ENCODE data around the gene ITLN2. TPM values are rescaled to one million over a fixed set of nuclear protein-coding genes. Genes with fewer than 3 reads are reported as not detected.

ITLN2 gene
- total and polyA plus RNA-seq, 9 of the 15 experiments (the other 6 are each of a cell fraction or from before 2014, with no cell fraction given): not detected

- TF ChIP-seq ARID4B (CRISPR knock-in tag; IDR thresholded peaks at IDR 0.05): no peak
These were observed 42.7 kb downstream of the ITLN2 start (continued) for GRCh38 chr1:160911925-160912324.

GRCh38 chr1:160911441-160911840 lies 43.2 kb downstream of the ITLN2 start:
- no peak overlapping the region; the same call in 1 of the 2 replicates for H3K4me2 ChIP-seq (ENCODE audit: insufficient read depth, low read length)
- intact Hi-C loops (cut with micrococcal nuclease) (no loop called here), in situ Hi-C loops (cut with MboI) (no loop called here)
- H3K36me3 ChIP-seq (ENCODE audit: control insufficient read depth, insufficient read depth, low read length): no peaks in the 10 kb centered on the region
- H3K4me3 ChIP-seq: no peak overlapping the region
- H3K4me1 ChIP-seq (replicated peaks in 1 of 2; ENCODE audit: control insufficient read depth in 2 of 2, insufficient read depth in 2 of 2, low read length in 2 of 2): peaks cover 0 to 6% of the 10 kb centered on the region in 2 experiments; a peak in 2 of 5 replicates
- no peak overlapping the region for H2AFZ ChIP-seq (ENCODE audit: low read depth, low read length)
- no peaks in the 10 kb centered on the region for H3K9me1 ChIP-seq (ENCODE audit: control insufficient read depth, insufficient read depth, low read length)
- ATAC-seq: no peak; the same call in 1 of the 3 replicates
- peak in 3 of 4 experiments; percentile 18 to 51 (median 23) for DNase-seq (ENCODE audit: extremely low read depth in 1 of 4, low spot score in 3 of 4)
- CTCF ChIA-PET (ENCODE audit: low intra/inter-chr PET ratio): no interaction called here
- H3K79me2 ChIP-seq (ENCODE audit: control insufficient read depth, insufficient read depth, low read length): no peaks in the 10 kb centered on the region
- no TSS peak for BruUV-seq (replicated peaks)
- no peaks in the 10 kb centered on the region for H4K20me1 ChIP-seq (replicated peaks; ENCODE audit: control insufficient read depth, insufficient read depth, low read length)
- FAIRE-seq: peak; percentile 26
- 0% methylated on average over 7 of the region's 7 CpGs for WGBS (ENCODE audit: insufficient coverage, low coverage, missing lambda C conversion rate)
- H3K9me3 ChIP-seq (replicated peaks; ENCODE audit: control insufficient read depth, insufficient read depth, low read depth, low read length): peaks cover 4% of the 10 kb centered on the region; the same call in 1 of the 2 replicates
- H3K27ac ChIP-seq (ENCODE audit: extremely low read depth, low read depth, low read length): no peak overlapping the region
- no peak overlapping the region for H3K9ac ChIP-seq (ENCODE audit: insufficient read depth in 1 of 2, low read depth in 2 of 2, low read length in 2 of 2)
- POLR2A ChIA-PET: no interaction called here
- peaks cover 9 to 27% of the 10 kb centered on the region in 2 experiments; a peak in 2 of 5 replicates for H3K27me3 ChIP-seq (ENCODE audit: control insufficient read depth in 2 of 2, insufficient read depth in 2 of 2, low read length in 2 of 2)
- TF ChIP-seq CHD4 (IDR thresholded peaks at IDR 0.05; ENCODE audit: insufficient read depth, insufficient replicate concordance, low read depth, low read length, poor library complexity, severe bottlenecking): no peak
- TF ChIP-seq BHLHE40 (IDR thresholded peaks at IDR 0.05; ENCODE audit: low read length): peak; percentile 66
- peak in 1 of 2 experiments; percentile 55; a peak in 1 of 4 replicates for TF ChIP-seq TBL1XR1 (IDR thresholded peaks at IDR 0.05; ENCODE audit: low read length in 2 of 2)
- TF ChIP-seq MTA2 (IDR thresholded peaks at IDR 0.05; ENCODE audit: low read depth): peak; percentile 72
- no peak for TF ChIP-seq STAG1 (CRISPR knock-in tag; IDR thresholded peaks at IDR 0.05; ENCODE audit: borderline replicate concordance)
- no peak for TF ChIP-seq ZNF431 (CRISPR knock-in tag; IDR thresholded peaks at IDR 0.05)
- no peak for TF ChIP-seq ZNF354B (CRISPR knock-in tag; IDR thresholded peaks at IDR 0.05)
- peak; percentile 87 for TF ChIP-seq HES1 (IDR thresholded peaks at IDR 0.05; ENCODE audit: low read depth)
- TF ChIP-seq KLF16 (IDR thresholded peaks at IDR 0.05): peak; percentile 72
- peak; percentile 84 for TF ChIP-seq TEAD2 (tag; IDR thresholded peaks at IDR 0.05)
- TF ChIP-seq TCFL5 (CRISPR knock-in tag; conservative IDR thresholded peaks at IDR 0.05): no peak
- peak; percentile 72; the same call in 1 of the 2 replicates for TF ChIP-seq CTBP1 (IDR thresholded peaks at IDR 0.05; ENCODE audit: borderline replicate concordance)
- TF ChIP-seq KDM2B (CRISPR knock-in tag; IDR thresholded peaks at IDR 0.05): 0 out of 2 replicates have a peak, but pooled peaks have one; percentile 20
- TF ChIP-seq ZBTB9 (CRISPR knock-in tag; IDR thresholded peaks at IDR 0.05): 0 out of 2 replicates have a peak, but pooled peaks have one; percentile 38
- TF ChIP-seq SOX6 (IDR thresholded peaks at IDR 0.05): peak; percentile 80
